Hepatocyte (in vitro differentiated cells): ENCODE results near the gene ACO2. TPM values are rescaled to one million over a fixed set of nuclear protein-coding genes. Genes with fewer than 3 reads are reported as not detected.
"Not testable (repeated sequence)": the region's sequence is repeated elsewhere in the genome, so short reads cannot be mapped to it uniquely, and the experiment has no call there.

Source experiments
- DNase-seq: peaks from one replicate; pipeline ENCODE4 v3.0.0-alpha.2; 2016; ENCODE audit warnings: low spot score
- H2AFZ ChIP-seq: fragments of 200-600 bp; sonication (generic); 2 replicates; pipeline ENCODE4 v1.6.0; 2016; ENCODE audit warnings: antibody characterized with exemption, mild to moderate bottlenecking
- H3K27ac ChIP-seq: fragments of 200-600 bp; sonication (generic); 2 replicates; pipeline ENCODE4 v1.5.1; 2016; ENCODE audit warnings: mild to moderate bottlenecking
- H3K27me3 ChIP-seq: fragments of 200-600 bp; sonication (generic); 2 replicates; pipeline ENCODE4 v1.6.1; 2016
- H3K36me3 ChIP-seq: fragments of 200-600 bp; sonication (generic); replicated peaks from 2 replicates; pipeline ENCODE4 v1.5.1; 2016; ENCODE audit warnings: low read depth; ENCODE audit not compliant: insufficient read depth
- H3K4me1 ChIP-seq: fragments of 200-600 bp; sonication (generic); 2 replicates; pipeline ENCODE4 v1.5.1; 2016; ENCODE audit warnings: mild to moderate bottlenecking, moderate library complexity; ENCODE audit not compliant: insufficient read depth
- H3K4me2 ChIP-seq: fragments of 200-600 bp; sonication (generic); 2 replicates; pipeline ENCODE4 v1.6.0; 2016
- H3K4me3 ChIP-seq: fragments of 200-600 bp; sonication (generic); 2 replicates; pipeline ENCODE4 v1.5.1; 2016; ENCODE audit warnings: mild to moderate bottlenecking
- H3K79me2 ChIP-seq: fragments of 200-600 bp; sonication (generic); 2 replicates; pipeline ENCODE4 v1.6.0; 2017; ENCODE audit warnings: mild to moderate bottlenecking
- H3K9me2 ChIP-seq: fragments of 200-600 bp; sonication (generic); replicated peaks from 2 replicates; pipeline ENCODE4 v1.6.0; 2017; ENCODE audit warnings: mild to moderate bottlenecking; ENCODE audit not compliant: insufficient read depth
- H3K9me3 ChIP-seq: fragments of 200-600 bp; sonication (generic); 2 replicates; pipeline ENCODE4 v1.5.1; 2016; ENCODE audit warnings: low read depth, mild to moderate bottlenecking
- H4K20me1 ChIP-seq: fragments of 200-600 bp; sonication (generic); 2 replicates; pipeline ENCODE4 v1.6.0; 2016; ENCODE audit warnings: mild to moderate bottlenecking; ENCODE audit not compliant: insufficient read depth, poor library complexity, severe bottlenecking
- CTCF ChIP-seq: fragments of 200-600 bp; sonication (generic); IDR thresholded peaks from 2 replicates; pipeline ENCODE4 v1.5.1; 2016; ENCODE audit warnings: antibody characterized with exemption, mild to moderate bottlenecking; ENCODE audit not compliant: poor library complexity
- EZH2 ChIP-seq: fragments of 200-600 bp; sonication (generic); IDR thresholded peaks from 2 replicates; pipeline ENCODE4 v1.6.1; 2016; ENCODE audit warnings: antibody characterized with exemption, mild to moderate bottlenecking, borderline replicate concordance
- EZH2phosphoT487 ChIP-seq: fragments of 200-600 bp; sonication (generic); IDR thresholded peaks from one replicate; pipeline ENCODE4 v1.6.1; 2018; ENCODE audit warnings: antibody characterized with exemption, mild to moderate bottlenecking, low read depth, moderate library complexity; ENCODE audit not compliant: unreplicated experiment, severe bottlenecking
- WGBS: methylation state at CpG from one replicate; pipeline ENCODE4 v1.1.6; 2016; ENCODE audit warnings: low lambda C conversion rate; ENCODE audit errors: missing lambda C conversion rate; 5-methylcytosine and 5-hydroxymethylcytosine counted together
- polyA plus RNA-seq: library from polyadenylated mRNA; unstranded; fragments of >200 nt; fragmentation: Nextera tagmentation; extraction: Ambion mirVana; gene quantifications from 2 replicates; pipeline ENCODE4 v1.2.1, GENCODE V29; 2016
- total RNA-seq: library from RNA; depleted of rRNA; stranded (reverse); fragments of >200 nt; gene quantifications from 2 replicates; pipeline ENCODE4 v1.2.3, GENCODE V29; 2014

ACO2 gene
- total and polyA plus RNA-seq, 2 experiments from 2014 or later = 129 to 196 TPM

GRCh38 chr22:41571786-41572185 is 102.9 kb downstream of the ACO2 start:
- Histone ChIP-seq H3K79me2 (no peaks in the 10 kb centered on the region), H2AFZ (no peak overlapping the region), H3K4me1 (no peaks in the 10 kb centered on the region), H3K9me3 (no peaks in the 10 kb centered on the region), H3K4me3 (no peak overlapping the region), H3K4me2 (no peak overlapping the region), H3K9me2 (no peaks in the 10 kb centered on the region), H4K20me1 (no peaks in the 10 kb centered on the region), H3K27ac (no peak overlapping the region), H3K36me3 (no peaks in the 10 kb centered on the region), H3K27me3 (no peaks in the 10 kb centered on the region)
- WGBS = 97% methylated on average over 9 of the region's 14 CpGs
- TF ChIP-seq EZH2 (no peak), CTCF (no peak)
- DNase-seq = no peak

GRCh38 chr22:41572305-41572704 is 103.4 kb downstream of the ACO2 start:
- H2AFZ ChIP-seq, H3K27me3 ChIP-seq, H3K4me1 ChIP-seq, H3K4me3 ChIP-seq, H3K4me2 ChIP-seq, H3K9me3 ChIP-seq, H4K20me1 ChIP-seq, DNase-seq, H3K27ac ChIP-seq, H3K79me2 ChIP-seq, H3K36me3 ChIP-seq, H3K9me2 ChIP-seq: not testable (repeated sequence)
- 98% methylated on average over 3 of the region's 3 CpGs for WGBS

GRCh38 chr22:41573677-41574076 is 104.8 kb downstream of the ACO2 start:
- DNase-seq = no peak
- Histone ChIP-seq H3K27ac (no peak overlapping the region), H3K9me3 (no peaks in the 10 kb centered on the region), H3K4me2 (no peak overlapping the region), H2AFZ (no peak overlapping the region), H3K79me2 (no peaks in the 10 kb centered on the region), H3K27me3 (no peaks in the 10 kb centered on the region), H3K36me3 (no peaks in the 10 kb centered on the region), H3K4me3 (no peak overlapping the region), H3K4me1 (no peaks in the 10 kb centered on the region), H4K20me1 (no peaks in the 10 kb centered on the region), H3K9me2 (no peaks in the 10 kb centered on the region)
- TF ChIP-seq EZH2phosphoT487 = no peak
- TF ChIP-seq CTCF = no peak
- TF ChIP-seq EZH2 = no peak
- WGBS = 92% methylated on average over 11 of the region's 11 CpGs

- no peaks in the 10 kb centered on the region for H3K9me3 ChIP-seq
- no peaks in the 10 kb centered on the region for H3K4me1 ChIP-seq
- H3K4me2 ChIP-seq = no peak overlapping the region
- no peak for DNase-seq
- no peaks in the 10 kb centered on the region for H3K36me3 ChIP-seq
- no peak for TF ChIP-seq EZH2phosphoT487
- TF ChIP-seq CTCF = no peak
- TF ChIP-seq EZH2 = no peak
- H2AFZ ChIP-seq = no peak overlapping the region
- H3K27ac ChIP-seq = no peak overlapping the region
- 96% methylated on average over 26 of the region's 26 CpGs for WGBS
- H3K27me3 ChIP-seq = no peaks in the 10 kb centered on the region
- H3K9me2 ChIP-seq = no peaks in the 10 kb centered on the region
- H3K79me2 ChIP-seq = no peaks in the 10 kb centered on the region
- no peak overlapping the region for H3K4me3 ChIP-seq
- H4K20me1 ChIP-seq = no peaks in the 10 kb centered on the region
Measured at GRCh38 chr22:41574847-41575381, 106.0 kb downstream of the ACO2 start.
